ENCODE measurements around the gene ZNF416. TPM values are rescaled to one million over a fixed set of nuclear protein-coding genes. Genes with fewer than 3 reads are reported as not detected.

Gene ZNF416
- total and polyA plus RNA-seq, 5 experiments from 2014 or later = 4.1 to 16.0 (median 7.6) TPM

DNA sequence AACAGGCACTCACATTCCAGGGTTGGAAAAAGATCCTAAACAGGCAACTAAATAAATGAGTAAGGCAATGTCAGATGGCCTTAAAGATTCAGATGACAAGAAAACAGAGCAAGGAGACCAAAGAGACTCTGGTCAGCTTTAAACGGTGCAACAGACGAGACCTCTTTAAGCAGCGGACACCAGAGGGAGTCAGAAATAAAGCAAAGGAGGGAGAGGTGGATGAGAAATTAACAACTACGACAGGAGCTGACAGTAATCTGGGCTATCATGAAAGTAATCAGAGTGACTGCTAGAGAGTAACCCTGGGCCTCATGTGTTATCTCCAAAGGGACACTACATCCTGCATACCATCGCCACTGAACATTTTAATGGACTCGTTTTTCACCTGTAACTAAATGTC, 20.2 kb downstream of the ZNF416 start:
- H3K27ac Mint-ChIP-seq = peak overlapping the region in 9 of 10 donors; percentile 32 to 98 (median 94)
- H3K36me3 Mint-ChIP-seq = peaks cover 42 to 56% (median 51%) of the 10 kb centered on the region in 3 donors

GRCh38 chr19:57557659-57558058, 21.1 kb downstream of the ZNF416 start:
- Mint-ChIP-seq H3K4me1 (peaks cover 28 to 46% (median 36%) of the 10 kb centered on the region in 4 donors), H3K36me3 (peaks cover 51 to 58% (median 58%) of the 10 kb centered on the region in 3 donors), H3K4me3 (peak overlapping the region; percentile 95 to 99 (median 98)), H3K27me3 (peaks cover 0 to 5% (median 0%) of the 10 kb centered on the region in 5 donors), H3K27ac (peak overlapping the region in 5 of 10 donors; percentile 40 to 98 (median 84)), H3K9me3 (peaks cover 0 to 63% (median 31%) of the 10 kb centered on the region in 9 donors)
- ATAC-seq (no peak), DNase-seq (no peak)
- POLR2A ChIA-PET = no interaction called here

More for the DNA sequence above, 20.2 kb downstream of the ZNF416 start:
- DNase-seq = no peak
- ATAC-seq = no peak
- H3K27me3 Mint-ChIP-seq = peaks cover 0 to 5% (median 0%) of the 10 kb centered on the region in 5 donors
- H3K4me1 Mint-ChIP-seq = peaks cover 28 to 46% (median 36%) of the 10 kb centered on the region in 4 donors
- H3K4me3 Mint-ChIP-seq = peak overlapping the region; percentile 95 to 99 (median 98)
- POLR2A ChIA-PET = interaction anchor here (1.0 kb wide), 1 partner anchor 31 kb away, joined by 3 read pairs; no protein-coding TSS in a partner anchor
- peaks cover 0 to 60% (median 31%) of the 10 kb centered on the region in 9 donors for H3K9me3 Mint-ChIP-seq

DNA sequence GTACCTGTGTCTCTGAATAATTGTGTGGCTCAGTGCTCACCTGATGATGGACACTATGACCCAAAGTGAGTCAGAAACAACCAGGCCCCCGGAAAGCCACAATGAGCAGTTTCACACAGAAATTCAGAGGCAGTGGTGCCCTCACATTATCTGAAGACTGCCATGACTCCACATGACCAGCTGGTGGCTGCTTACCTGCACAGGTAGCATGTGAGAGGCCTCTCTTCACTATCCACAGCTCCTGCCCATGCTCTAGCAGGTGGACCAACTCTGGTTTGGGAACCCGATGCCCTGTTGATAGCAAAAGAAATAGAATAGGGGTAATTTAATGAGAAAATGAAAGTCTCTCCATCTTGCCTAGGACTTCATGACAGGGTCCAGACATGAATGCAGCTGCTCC, 26.3 kb downstream of the ZNF416 start:
- Mint-ChIP-seq H3K27me3 (no peaks in the 10 kb centered on the region), H3K36me3 (peaks cover 79 to 100% (median 98%) of the 10 kb centered on the region in 3 donors), H3K4me3 (no peak overlapping the region), H3K27ac (no peak overlapping the region), H3K4me1 (peaks cover 5 to 17% (median 12%) of the 10 kb centered on the region in 4 donors), H3K9me3 (peaks cover 15 to 91% (median 49%) of the 10 kb centered on the region in 9 donors)
- DNase-seq = no peak
- POLR2A ChIA-PET = no interaction called here
- no peak for ATAC-seq

- ATAC-seq (no peak), DNase-seq (no peak)
- no peak overlapping the region for H3K4me3 Mint-ChIP-seq
- H3K4me1 Mint-ChIP-seq = peaks cover 0 to 8% (median 1%) of the 10 kb centered on the region in 4 donors
- POLR2A ChIA-PET = no interaction called here
- H3K27me3 Mint-ChIP-seq = no peaks in the 10 kb centered on the region
- peaks cover 19 to 100% (median 60%) of the 10 kb centered on the region in 9 donors for H3K9me3 Mint-ChIP-seq
- peaks cover 78 to 98% (median 89%) of the 10 kb centered on the region in 3 donors for H3K36me3 Mint-ChIP-seq
- H3K27ac Mint-ChIP-seq = no peak overlapping the region
Observed at GRCh38 chr19:57546513-57546912, 32.2 kb downstream of the ZNF416 start.

DNA sequence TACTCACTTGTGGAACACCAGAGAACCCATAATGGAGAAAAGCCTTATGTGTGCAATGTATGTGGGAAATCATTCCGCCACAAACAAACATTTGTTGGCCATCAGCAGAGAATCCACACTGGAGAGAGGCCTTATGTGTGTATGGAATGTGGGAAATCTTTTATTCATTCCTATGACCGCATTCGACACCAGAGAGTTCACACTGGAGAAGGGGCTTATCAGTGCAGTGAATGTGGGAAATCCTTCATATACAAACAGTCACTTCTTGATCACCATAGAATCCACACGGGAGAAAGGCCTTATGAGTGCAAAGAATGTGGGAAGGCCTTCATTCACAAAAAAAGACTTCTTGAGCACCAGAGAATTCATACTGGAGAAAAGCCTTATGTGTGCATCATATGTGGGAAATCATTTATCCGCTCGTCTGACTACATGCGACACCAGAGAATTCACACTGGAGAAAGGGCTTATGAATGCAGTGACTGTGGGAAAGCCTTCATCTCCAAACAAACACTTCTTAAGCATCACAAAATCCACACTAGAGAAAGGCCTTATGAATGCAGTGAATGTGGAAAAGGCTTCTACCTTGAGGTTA, 40.7 kb downstream of the ZNF416 start:
- Mint-ChIP-seq H3K36me3 (peaks cover 84 to 100% (median 92%) of the 10 kb centered on the region in 3 donors), H3K27ac (no peak overlapping the region), H3K9me3 (peaks cover 13 to 100% (median 60%) of the 10 kb centered on the region in 9 donors), H3K4me3 (no peak overlapping the region), H3K27me3 (no peaks in the 10 kb centered on the region), H3K4me1 (peaks cover 0 to 10% (median 2%) of the 10 kb centered on the region in 4 donors)
- DNase-seq (no peak), ATAC-seq (no peak)
- POLR2A ChIA-PET = no interaction called here

DNA sequence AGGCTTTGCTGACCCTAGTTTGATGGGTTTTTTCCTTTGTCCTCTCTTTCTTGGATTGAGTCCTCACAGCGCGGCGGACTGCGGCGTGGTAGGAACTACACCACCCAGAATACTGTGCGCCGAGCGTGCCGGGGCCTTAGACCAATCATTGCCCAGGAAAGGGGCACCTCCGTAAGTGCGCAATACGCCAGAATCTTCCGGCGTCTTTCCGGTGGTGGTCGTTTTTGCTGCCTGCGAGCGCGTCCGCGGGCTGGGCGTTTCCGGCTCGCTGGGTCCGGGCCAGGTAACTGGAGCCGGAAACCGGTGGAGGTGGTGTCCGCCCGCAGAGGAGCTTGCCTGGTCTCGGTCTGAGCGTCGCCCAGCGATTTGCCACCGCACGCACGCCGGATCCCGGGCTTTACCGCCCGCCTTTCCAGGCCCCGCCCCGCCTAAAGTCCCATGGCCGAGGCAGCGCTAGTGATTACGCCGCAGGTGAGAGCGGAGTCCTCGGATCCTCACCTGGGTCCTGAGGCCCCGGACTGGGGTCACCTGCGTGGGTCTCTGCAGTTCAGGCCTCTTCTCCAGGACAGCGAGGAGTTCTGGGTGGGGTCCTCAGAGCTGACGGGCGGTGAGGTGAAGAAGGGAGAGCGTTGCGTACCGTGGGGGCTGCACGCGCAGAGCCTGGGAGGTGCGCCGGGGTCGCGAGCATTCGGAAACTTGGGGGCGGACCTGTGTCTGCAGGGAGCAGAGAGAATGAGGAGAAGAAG, 51.4 kb downstream of the ZNF416 start, which contains the start of gene ZNF549:
Gene ZNF549, plus strand, starts transcription at position 221 of the 746 bp plus-strand sequence. Its CDS starts 218 bp downstream, at position 439.
- DNase-seq (peak; percentile 77 to 95 (median 89)), ATAC-seq (peak; percentile 97 to 98)
- H3K4me1 Mint-ChIP-seq = peaks cover 16 to 29% (median 23%) of the 10 kb centered on the region in 4 donors
- peaks cover 37 to 62% (median 54%) of the 10 kb centered on the region in 3 donors for H3K36me3 Mint-ChIP-seq
- peak within 1 kb of the TSS; percentile 95 to 100 (median 96) for H3K4me3 Mint-ChIP-seq
- no peaks in the 10 kb centered on the region for H3K27me3 Mint-ChIP-seq
- H3K9me3 Mint-ChIP-seq = peaks cover 11 to 71% (median 50%) of the 10 kb centered on the region in 9 donors
- POLR2A ChIA-PET = interaction anchor here (1.2 to 1.3 kb wide), 3 partner anchors 28 to 50 kb away, joined by 3 to 5 read pairs (median 4); partner anchors contain the start of gene ZNF773
- H3K27ac Mint-ChIP-seq = peak within 1 kb of the TSS; percentile 89 to 100 (median 96)

Other genes starting within 250 kb of the ZNF416 start
- 10 to 100 TPM; 17.2 TPM for gene ZNF304, start 227.6 kb downstream of the ZNF416 start, total RNA-seq
- gene ZNF304, start 227.6 kb downstream of the ZNF416 start, polyA plus RNA-seq = 1 to 10 TPM; 1.5 to 3.3 (median 1.7) TPM
- gene TRAPPC2B, start 215.4 kb downstream of the ZNF416 start, total RNA-seq = 10 to 100 TPM; 12.2 to 15.6 TPM
- gene TRAPPC2B, start 215.4 kb downstream of the ZNF416 start, polyA plus RNA-seq = 10 to 100 TPM; 15.0 to 20.5 (median 19.1) TPM
- 1 to 10 TPM; 7.3 to 7.4 TPM for gene ZNF547, start 215.4 kb downstream of the ZNF416 start, total RNA-seq
- 1 to 10 TPM in 1 of 3 donors, under 1 TPM in 2; 0.28 to 1.2 (median 0.34) TPM for gene ZNF547, start 215.4 kb downstream of the ZNF416 start, polyA plus RNA-seq
- 10 to 100 TPM; 91.9 to 96.6 TPM for gene ZNF548, start 189.1 kb downstream of the ZNF416 start, total RNA-seq
- 10 to 100 TPM; 11.8 to 16.5 (median 12.2) TPM for gene ZNF548, start 189.1 kb downstream of the ZNF416 start, polyA plus RNA-seq
- gene ZNF17, start 167.8 kb downstream of the ZNF416 start, total RNA-seq = 10 to 100 TPM; 23.9 to 27.1 TPM
- gene ZNF17, start 167.8 kb downstream of the ZNF416 start, polyA plus RNA-seq = 1 to 10 TPM; 2.9 to 5.8 (median 4.5) TPM
- gene ZNF749, start 143.6 kb downstream of the ZNF416 start, total RNA-seq = 10 to 100 TPM; 19.4 to 20.3 TPM
- gene ZNF749, start 143.6 kb downstream of the ZNF416 start, polyA plus RNA-seq = 10 to 100 TPM in 2 of 3 donors, 1 to 10 TPM in 1; 8.6 to 35.4 (median 22.2) TPM
- 1 to 10 TPM; 1.4 to 2.2 TPM for gene VN1R1, start 121.8 kb downstream of the ZNF416 start, total RNA-seq
- under 1 TPM; 0.17 to 0.32 (median 0.20) TPM for gene VN1R1, start 121.8 kb downstream of the ZNF416 start, polyA plus RNA-seq
- 10 to 100 TPM; 20.9 to 23.8 TPM for gene ZNF772, start 101.3 kb downstream of the ZNF416 start, total RNA-seq
- 1 to 10 TPM; 2.6 to 3.4 (median 2.9) TPM for gene ZNF772, start 101.3 kb downstream of the ZNF416 start, polyA plus RNA-seq
- gene ZNF419, start 91.2 kb downstream of the ZNF416 start, total RNA-seq = 10 to 100 TPM; 29.2 to 31.2 TPM
- gene ZNF419, start 91.2 kb downstream of the ZNF416 start, polyA plus RNA-seq = 10 to 100 TPM in 1 of 3 donors, 1 to 10 TPM in 2; 5.6 to 12.3 (median 5.8) TPM
- gene ZNF773, start 79.0 kb downstream of the ZNF416 start, total RNA-seq = 10 to 100 TPM; 25.2 to 30.9 TPM
- 10 to 100 TPM in 1 of 3 donors, 1 to 10 TPM in 2; 8.7 to 18.6 (median 8.9) TPM for gene ZNF773, start 79.0 kb downstream of the ZNF416 start, polyA plus RNA-seq
- gene ZNF549, start 51.6 kb downstream of the ZNF416 start, total RNA-seq = 10 to 100 TPM; 24.7 to 25.5 TPM
- gene ZNF549, start 51.6 kb downstream of the ZNF416 start, polyA plus RNA-seq = 1 to 10 TPM; 6.3 to 9.1 (median 8.6) TPM
- 10 to 100 TPM; 49.5 to 51.1 TPM for gene ZNF550, start 19.0 kb downstream of the ZNF416 start, total RNA-seq
- 10 to 100 TPM in 1 of 3 donors, 1 to 10 TPM in 2; 4.1 to 17.8 (median 6.1) TPM for gene ZNF550, start 19.0 kb downstream of the ZNF416 start, polyA plus RNA-seq
- 10 to 100 TPM; 23.9 to 24.9 TPM for gene ZIK1, start 5.2 kb upstream of the ZNF416 start, total RNA-seq
- 10 to 100 TPM in 1 of 3 donors, 1 to 10 TPM in 2; 4.2 to 11.4 (median 7.9) TPM for gene ZIK1, start 5.2 kb upstream of the ZNF416 start, polyA plus RNA-seq
- 10 to 100 TPM; 11.6 to 14.2 TPM for gene ZNF530, start 21.0 kb upstream of the ZNF416 start, total RNA-seq
- 1 to 10 TPM in 2 of 3 donors, under 1 TPM in 1; 0.98 to 5.6 (median 5.4) TPM for gene ZNF530, start 21.0 kb upstream of the ZNF416 start, polyA plus RNA-seq
- gene ZNF134, start 35.3 kb upstream of the ZNF416 start, total RNA-seq = 10 to 100 TPM; 45.6 to 48.1 TPM
- 10 to 100 TPM in 2 of 3 donors, 1 to 10 TPM in 1; 9.6 to 15.1 (median 13.7) TPM for gene ZNF134, start 35.3 kb upstream of the ZNF416 start, polyA plus RNA-seq
- gene ZNF211, start 54.3 kb upstream of the ZNF416 start, total RNA-seq = 10 to 100 TPM; 49.9 to 56.6 TPM
- 10 to 100 TPM; 13.5 to 18.5 (median 15.5) TPM for gene ZNF211, start 54.3 kb upstream of the ZNF416 start, polyA plus RNA-seq
- gene ZSCAN4, start 90.0 kb upstream of the ZNF416 start, total RNA-seq = not detected
- not detected for gene ZSCAN4, start 90.0 kb upstream of the ZNF416 start, polyA plus RNA-seq
- gene ZNF551, start 103.1 kb upstream of the ZNF416 start, total RNA-seq = 10 to 100 TPM; 24.7 to 28.1 TPM
- 10 to 100 TPM in 2 of 3 donors, 1 to 10 TPM in 1; 8.1 to 10.5 (median 10.3) TPM for gene ZNF551, start 103.1 kb upstream of the ZNF416 start, polyA plus RNA-seq
- 10 to 100 TPM; 60.5 to 60.6 TPM for gene ZNF154, start 130.3 kb upstream of the ZNF416 start, total RNA-seq
- 1 to 10 TPM; 1.1 to 2.4 (median 1.2) TPM for gene ZNF154, start 130.3 kb upstream of the ZNF416 start, polyA plus RNA-seq
- 10 to 100 TPM; 46.0 to 46.8 TPM for gene ZNF671, start 148.7 kb upstream of the ZNF416 start, total RNA-seq
- gene ZNF671, start 148.7 kb upstream of the ZNF416 start, polyA plus RNA-seq = 10 to 100 TPM; 17.2 to 28.0 (median 24.7) TPM
- gene ZNF776, start 167.9 kb upstream of the ZNF416 start, total RNA-seq = 10 to 100 TPM; 42.9 to 52.0 TPM
- 10 to 100 TPM in 1 of 3 donors, 1 to 10 TPM in 2; 8.2 to 11.9 (median 8.4) TPM for gene ZNF776, start 167.9 kb upstream of the ZNF416 start, polyA plus RNA-seq
- gene ZNF586, start 190.8 kb upstream of the ZNF416 start, total RNA-seq = 10 to 100 TPM; 46.6 to 46.9 TPM
- gene ZNF586, start 190.8 kb upstream of the ZNF416 start, polyA plus RNA-seq = 10 to 100 TPM; 17.7 to 21.5 (median 20.3) TPM
- 10 to 100 TPM; 17.3 to 21.8 TPM for gene ZNF552, start 236.0 kb upstream of the ZNF416 start, total RNA-seq
- gene ZNF552, start 236.0 kb upstream of the ZNF416 start, polyA plus RNA-seq = 10 to 100 TPM in 1 of 3 donors, 1 to 10 TPM in 2; 6.4 to 12.4 (median 7.4) TPM